Spleen (tissue), 11 donors: ENCODE data around the gene TRO. TPM values are rescaled to one million over a fixed set of nuclear protein-coding genes. Genes with fewer than 3 reads are reported as not detected.

ENCODE experiments used
- DNase-seq: peaks from one replicate; pipeline ENCODE4 v3.0.0-alpha.2; 2020
- H3K27ac ChIP-seq, 8 donors: fragments of 200-600 bp; sonication (generic) in 7 of 8; 1 replicate in 4 of 8; 2 replicates in 4 of 8; pipeline versions ENCODE4 v1.5.0 to v1.8.0; 2016 to 2021; ENCODE audit warnings: inconsistent platforms in 4 of 8, mild to moderate bottlenecking in 4 of 8, moderate library complexity in 1 of 8
- H3K27me3 ChIP-seq, 7 donors: fragments of 200-600 bp; sonication (generic) in 6 of 7; replicated peaks in 1 of 7; 1 replicate in 4 of 7; 2 replicates in 3 of 7; pipeline versions ENCODE4 v1.5.0 to v1.8.0; 2016 to 2021; ENCODE audit warnings: inconsistent platforms in 3 of 7, mild to moderate bottlenecking in 1 of 7
- H3K36me3 ChIP-seq, 6 donors: fragments of 200-600 bp; sonication (generic) in 5 of 6; 1 replicate in 4 of 6; 2 replicates in 2 of 6; pipeline versions ENCODE4 v1.5.0 to v1.8.0; 2016 to 2021; ENCODE audit warnings: inconsistent platforms in 2 of 6
- H3K4me1 ChIP-seq, 6 donors: fragments of 200-600 bp; sonication (generic) in 5 of 6; 1 replicate in 3 of 6; 2 replicates in 3 of 6; pipeline versions ENCODE4 v1.5.0 to v1.8.0; 2016 to 2021; ENCODE audit warnings: inconsistent platforms in 3 of 6
- H3K4me3 ChIP-seq, 8 donors: fragments of 200-600 bp; sonication (generic) in 7 of 8; 1 replicate in 4 of 8; 2 replicates in 4 of 8; pipeline versions ENCODE4 v1.5.0 to v1.8.0; 2016 to 2021; ENCODE audit warnings: inconsistent platforms in 4 of 8, mild to moderate bottlenecking in 4 of 8, moderate library complexity in 2 of 8
- H3K9me3 ChIP-seq, 8 donors: fragments of 200-600 bp; sonication (generic) in 7 of 8; 1 replicate in 4 of 8; 2 replicates in 4 of 8; pipeline versions ENCODE4 v1.5.0 to v1.8.0; 2016 to 2021; ENCODE audit warnings: inconsistent platforms in 4 of 8
- CTCF ChIP-seq, 11 experiments: fragments of 200-600 bp in 7 of 11; fragments of 450-650 bp in 4 of 11; sonication (generic) in 4 of 11; IDR thresholded peaks in 8 of 11; conservative IDR thresholded peaks in 3 of 11; 1 replicate in 7 of 11; 2 replicates in 4 of 11; pipeline versions ENCODE4 v1.4.0 to v1.8.0; 2016 to 2021; ENCODE audit warnings: antibody characterized with exemption in 11 of 11, inconsistent platforms in 4 of 11, mild to moderate bottlenecking in 1 of 11
- POLR2A ChIP-seq, 3 donors: fragments of 450-650 bp; IDR thresholded peaks; one replicate each; pipeline ENCODE4 v1.5.1; 2017; ENCODE audit warnings: antibody characterized with exemption in 3 of 3, mild to moderate bottlenecking in 1 of 3
- POLR2AphosphoS5 ChIP-seq, 3 donors: sonication (generic); formaldehyde crosslinking; IDR thresholded peaks; one replicate each; pipeline ENCODE4 v1.5.1; 2017; ENCODE audit warnings: antibody characterized with exemption in 3 of 3
- WGBS, 5 donors: extraction: QIAGEN DNeasy Blood & Tissue Kit in 3 of 5; methylation state at CpG; one replicate each; pipeline versions ENCODE4 v1.1.5 to v1.1.7; 2013 to 2018; 5-methylcytosine and 5-hydroxymethylcytosine counted together
- intact Hi-C: fragments of 100-400 bp; cut with DNase I; formaldehyde crosslinking; loops from one replicate; pipeline ENCODE4 v1.15.0; 2023; ENCODE audit warnings: low total_unique reads
- polyA plus RNA-seq, 3 donors: library from polyadenylated mRNA; stranded (reverse); fragments of 200-250 nt; gene quantifications; one replicate each; pipeline ENCODE4 v1.2.1, GENCODE V29; 2013
- total RNA-seq, 7 donors: library from RNA; depleted of rRNA in 3 of 7; stranded (reverse); fragments of >200 nt in 3 of 7; fragmentation: NEBNext Ultra II Directional in 4 of 7; extraction: Animal tissue kit (Norgen Biotek cat#: 25700) in 4 of 7; gene quantifications; one replicate each; pipeline versions ENCODE4 v1.1.0 to v1.2.1, GENCODE V29; 2016 to 2021
- donor health status: healthy with polysubstance abuse.
- donor health status: DM: no; HTN: no; CAD: no; lungs with moderate emphysema.
- donor health status: DM: no; HTN: no; CAD: no.
- donor health status: Bipolar disorder and iron deficiency.
- donor health status: healthy.
- donor health status: DM: no; HTN: no; CAD: no.
- donor health status: DM: yes; HTN: yes; CAD: no.

The TRO gene
- total and polyA plus RNA-seq, 10 donors, result 2.0 to 6.2 (median 4.7) TPM

- H3K9me3 ChIP-seq, result peaks cover 0 to 26% (median 7%) of the 10 kb centered on the region in 8 donors
- intact Hi-C loops, result no loop called here
- TF ChIP-seq CTCF (IDR thresholded peaks at IDR 0.05 in 8 of 11, conservative IDR thresholded peaks at IDR 0.05 in 3 of 11) (no peak), POLR2A (IDR thresholded peaks at IDR 0.05) (no peak), POLR2AphosphoS5 (IDR thresholded peaks at IDR 0.05) (no peak)
- H3K4me1 ChIP-seq, result no peaks in the 10 kb centered on the region
- H3K27me3 ChIP-seq, result no peaks in the 10 kb centered on the region
- H3K36me3 ChIP-seq, result no peaks in the 10 kb centered on the region
- H3K27ac ChIP-seq, result no peak overlapping the region
- DNase-seq, result no peak
- H3K4me3 ChIP-seq, result no peak overlapping the region
Observed at GRCh38 chrX:54909941-54910340, 10.7 kb upstream of the TRO start.

DNA sequence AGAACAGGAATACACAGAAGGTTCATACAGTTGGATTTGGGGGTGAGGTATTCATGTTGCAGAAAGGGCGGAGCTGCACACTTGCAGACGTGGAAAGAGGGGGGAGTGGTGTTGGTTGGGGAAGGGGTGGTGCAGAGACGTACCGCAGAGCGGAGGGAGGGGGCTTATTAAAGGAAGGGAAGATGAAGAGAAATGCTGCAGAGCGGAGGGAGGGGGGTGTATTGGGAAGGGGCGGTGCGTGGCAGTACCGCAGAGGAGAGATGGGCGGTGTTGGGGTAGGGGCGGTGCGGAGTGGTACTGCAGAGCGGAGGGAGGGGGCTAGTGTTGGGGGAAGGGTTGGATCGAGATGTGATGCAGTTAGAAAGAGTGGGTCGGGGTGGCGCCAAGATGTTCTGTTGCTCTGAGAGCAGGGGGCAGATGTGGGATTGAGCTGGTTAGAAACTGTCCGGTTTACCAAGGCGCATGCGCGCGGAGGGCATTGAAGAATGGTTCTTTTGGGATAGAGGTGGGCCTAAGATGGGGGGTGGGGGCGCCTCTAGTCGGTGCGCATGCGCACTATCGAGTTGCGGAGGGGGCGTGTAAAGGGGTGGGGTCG is 900 bp downstream of the TRO start:
- H3K4me1 ChIP-seq, result no peaks in the 10 kb centered on the region
- no peak overlapping the region for H3K27ac ChIP-seq
- WGBS, 5 donors, result 0 to 44% (median 3%) methylated on average over 26 to 29 of the region's 29 CpGs
- TF ChIP-seq CTCF (IDR thresholded peaks at IDR 0.05 in 8 of 11, conservative IDR thresholded peaks at IDR 0.05 in 3 of 11), result peak in 1 of 11 experiments; percentile 5
- no peak for TF ChIP-seq POLR2A (IDR thresholded peaks at IDR 0.05)
- H3K36me3 ChIP-seq, result no peaks in the 10 kb centered on the region
- H3K9me3 ChIP-seq, result no peaks in the 10 kb centered on the region
- H3K27me3 ChIP-seq, result peaks cover 0 to 7% (median 0%) of the 10 kb centered on the region in 7 donors
- H3K4me3 ChIP-seq, result peak overlapping the region; percentile 8 to 71 (median 30)
- intact Hi-C loops, result no loop called here
- no peak for DNase-seq

GRCh38 chrX:54922547-54922946 is 1.9 kb downstream of the TRO start:
- DNase-seq, result no peak
- WGBS, 5 donors, result 75 to 100% (median 92%) methylated on average over 2 to 3 of the region's 3 CpGs
- Histone ChIP-seq H3K4me1 (no peaks in the 10 kb centered on the region), H3K27me3 (peaks cover 0 to 7% (median 0%) of the 10 kb centered on the region in 7 donors), H3K4me3 (no peak overlapping the region), H3K27ac (no peak overlapping the region), H3K9me3 (no peaks in the 10 kb centered on the region), H3K36me3 (no peaks in the 10 kb centered on the region)
- no peak for TF ChIP-seq POLR2A (IDR thresholded peaks at IDR 0.05)
- no peak for TF ChIP-seq POLR2AphosphoS5 (IDR thresholded peaks at IDR 0.05)
- TF ChIP-seq CTCF (IDR thresholded peaks at IDR 0.05 in 8 of 11, conservative IDR thresholded peaks at IDR 0.05 in 3 of 11), result no peak
- intact Hi-C loops, result no loop called here

DNA sequence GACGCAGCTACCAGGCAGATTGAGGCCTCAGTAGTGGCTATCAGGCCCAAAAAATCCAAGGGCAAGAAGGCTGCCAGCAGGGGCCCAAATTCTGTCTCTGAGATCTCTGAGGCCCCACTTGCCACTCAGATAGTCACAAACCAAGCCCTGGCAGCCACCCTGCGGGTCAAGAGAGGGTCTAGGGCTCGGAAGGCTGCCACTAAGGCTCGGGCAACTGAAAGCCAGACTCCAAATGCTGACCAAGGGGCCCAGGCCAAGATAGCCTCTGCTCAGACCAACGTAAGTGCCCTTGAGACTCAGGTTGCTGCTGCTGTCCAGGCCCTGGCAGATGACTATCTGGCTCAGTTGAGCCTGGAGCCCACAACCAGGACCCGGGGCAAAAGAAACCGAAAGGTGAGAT is 2.8 kb downstream of the TRO start:
- intact Hi-C loops, result no loop called here
- TF ChIP-seq CTCF (IDR thresholded peaks at IDR 0.05 in 8 of 11, conservative IDR thresholded peaks at IDR 0.05 in 3 of 11) (no peak), POLR2A (IDR thresholded peaks at IDR 0.05) (no peak), POLR2AphosphoS5 (IDR thresholded peaks at IDR 0.05) (no peak)
- WGBS, 5 donors, result 78 to 96% (median 95%) methylated on average over 5 to 7 of the region's 7 CpGs
- Histone ChIP-seq H3K9me3 (peaks cover 0 to 7% (median 0%) of the 10 kb centered on the region in 8 donors), H3K36me3 (no peaks in the 10 kb centered on the region), H3K4me3 (no peak overlapping the region), H3K27ac (no peak overlapping the region), H3K4me1 (no peaks in the 10 kb centered on the region), H3K27me3 (peaks cover 0 to 7% (median 0%) of the 10 kb centered on the region in 7 donors)
- DNase-seq, result no peak
